Measurements from ENCODE around the gene SERHL2.
"Not testable (repeated sequence)": the region's sequence is repeated elsewhere in the genome, so short reads cannot be mapped to it uniquely, and the experiment has no call there.

- TF ChIP-seq, protein P1, sequence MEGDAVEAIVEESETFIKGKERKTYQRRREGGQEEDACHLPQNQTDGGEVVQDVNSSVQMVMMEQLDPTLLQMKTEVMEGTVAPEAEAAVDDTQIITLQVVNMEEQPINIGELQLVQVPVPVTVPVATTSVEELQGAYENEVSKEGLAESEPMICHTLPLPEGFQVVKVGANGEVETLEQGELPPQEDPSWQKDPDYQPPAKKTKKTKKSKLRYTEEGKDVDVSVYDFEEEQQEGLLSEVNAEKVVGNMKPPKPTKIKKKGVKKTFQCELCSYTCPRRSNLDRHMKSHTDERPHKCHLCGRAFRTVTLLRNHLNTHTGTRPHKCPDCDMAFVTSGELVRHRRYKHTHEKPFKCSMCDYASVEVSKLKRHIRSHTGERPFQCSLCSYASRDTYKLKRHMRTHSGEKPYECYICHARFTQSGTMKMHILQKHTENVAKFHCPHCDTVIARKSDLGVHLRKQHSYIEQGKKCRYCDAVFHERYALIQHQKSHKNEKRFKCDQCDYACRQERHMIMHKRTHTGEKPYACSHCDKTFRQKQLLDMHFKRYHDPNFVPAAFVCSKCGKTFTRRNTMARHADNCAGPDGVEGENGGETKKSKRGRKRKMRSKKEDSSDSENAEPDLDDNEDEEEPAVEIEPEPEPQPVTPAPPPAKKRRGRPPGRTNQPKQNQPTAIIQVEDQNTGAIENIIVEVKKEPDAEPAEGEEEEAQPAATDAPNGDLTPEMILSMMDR (IDR thresholded peaks at IDR 0.05), result not testable (repeated sequence)
- not testable (repeated sequence) for TF ChIP-seq POLR2A (IDR thresholded peaks at IDR 0.05)
Observed at GRCh38 chr22:42577141-42577540, 23.4 kb downstream of the SERHL2 start.
